MG63 (cell line): Measurements from ENCODE around the gene PKN1. TPM values are rescaled to one million over a fixed set of nuclear protein-coding genes. Genes with fewer than 3 reads are reported as not detected.
"Not testable (repeated sequence)": the region's sequence is repeated elsewhere in the genome, so short reads cannot be mapped to it uniquely, and the experiment has no call there.

Source experiments
- DNase-seq: peaks from one replicate; pipeline ENCODE4 v3.0.0-alpha.2; 2020
- H3K27me3 ChIP-seq: fragments of 250-450 bp; sonication (Bioruptor Pico); 2 replicates; pipeline ENCODE4 v1.5.1; 2020; ENCODE audit warnings: mild to moderate bottlenecking, moderate library complexity
- H3K36me3 ChIP-seq: fragments of 250-450 bp; sonication (Bioruptor Pico); 2 replicates; pipeline ENCODE4 v1.5.1; 2020; ENCODE audit warnings: mild to moderate bottlenecking, moderate library complexity
- H3K4me3 ChIP-seq: fragments of 250-450 bp; sonication (Bioruptor Pico); 2 replicates; pipeline ENCODE4 v1.5.1; 2020; ENCODE audit warnings: mild to moderate bottlenecking, moderate library complexity
- H3K9me3 ChIP-seq: fragments of 250-450 bp; sonication (Bioruptor Pico); 2 replicates; pipeline ENCODE4 v1.5.1; 2020; ENCODE audit warnings: mild to moderate bottlenecking, moderate library complexity
- total RNA-seq: library from RNA; depleted of rRNA; stranded (reverse); fragments of >200 nt; shearing (Covaris generic); gene quantifications from 2 replicates; pipeline ENCODE4 v1.2.3, GENCODE V29; 2014; ENCODE audit warnings: low replicate concordance

The PKN1 gene
- total RNA-seq, 1 experiment from 2014 or later: 128 TPM

GRCh38 chr19:14440049-14440448, 6.9 kb downstream of the PKN1 start:
- no peak for DNase-seq
- Histone ChIP-seq H3K27me3 (no peaks in the 10 kb centered on the region), H3K36me3 (peaks cover 49% of the 10 kb centered on the region), H3K9me3 (no peaks in the 10 kb centered on the region), H3K4me3 (no peak overlapping the region)

- no peak for DNase-seq
- Histone ChIP-seq H3K4me3 (no peak overlapping the region), H3K36me3 (peaks cover 51% of the 10 kb centered on the region), H3K27me3 (no peaks in the 10 kb centered on the region), H3K9me3 (no peaks in the 10 kb centered on the region)
Observed at GRCh38 chr19:14441041-14441938, 8.2 kb downstream of the PKN1 start.

- no peaks in the 10 kb centered on the region for H3K27me3 ChIP-seq
- no peaks in the 10 kb centered on the region for H3K9me3 ChIP-seq
- DNase-seq: no peak
- no peak overlapping the region for H3K4me3 ChIP-seq
- peaks cover 49% of the 10 kb centered on the region for H3K36me3 ChIP-seq
Observed at GRCh38 chr19:14442891-14443631, 10.0 kb downstream of the PKN1 start.

- Histone ChIP-seq H3K4me3 (no peak overlapping the region), H3K9me3 (no peaks in the 10 kb centered on the region), H3K36me3 (peaks cover 54% of the 10 kb centered on the region), H3K27me3 (no peaks in the 10 kb centered on the region)
- no peak for DNase-seq
Observed at GRCh38 chr19:14443632-14444216, 10.6 kb downstream of the PKN1 start.

- no peak for DNase-seq
- Histone ChIP-seq H3K4me3 (no peak overlapping the region), H3K9me3 (no peaks in the 10 kb centered on the region), H3K27me3 (no peaks in the 10 kb centered on the region), H3K36me3 (peaks cover 80% of the 10 kb centered on the region)
Observed at GRCh38 chr19:14446336-14447036, 13.4 kb downstream of the PKN1 start.

GRCh38 chr19:14449321-14449720, 16.2 kb downstream of the PKN1 start:
- H3K27me3 ChIP-seq: no peaks in the 10 kb centered on the region
- H3K36me3 ChIP-seq: peaks cover 74% of the 10 kb centered on the region
- H3K9me3 ChIP-seq: no peaks in the 10 kb centered on the region
- no peak overlapping the region for H3K4me3 ChIP-seq
- DNase-seq: no peak

GRCh38 chr19:14450168-14450874, 17.2 kb downstream of the PKN1 start:
- DNase-seq: peak; percentile 79
- Histone ChIP-seq H3K36me3 (peaks cover 68% of the 10 kb centered on the region), H3K27me3 (no peaks in the 10 kb centered on the region), H3K9me3 (no peaks in the 10 kb centered on the region), H3K4me3 (no peak overlapping the region)

GRCh38 chr19:14450876-14451275, 17.8 kb downstream of the PKN1 start:
- DNase-seq: no peak
- Histone ChIP-seq H3K27me3 (no peaks in the 10 kb centered on the region), H3K4me3 (no peak overlapping the region), H3K9me3 (no peaks in the 10 kb centered on the region), H3K36me3 (peaks cover 65% of the 10 kb centered on the region)

- not testable (repeated sequence) for H3K27me3 ChIP-seq, H3K9me3 ChIP-seq, DNase-seq, H3K4me3 ChIP-seq
- peaks cover 50% of the 10 kb centered on the region for H3K36me3 ChIP-seq
Observed at GRCh38 chr19:14452303-14452702, 19.2 kb downstream of the PKN1 start.

- Histone ChIP-seq H3K27me3 (no peaks in the 10 kb centered on the region), H3K36me3 (peaks cover 39% of the 10 kb centered on the region), H3K9me3 (no peaks in the 10 kb centered on the region), H3K4me3 (no peak overlapping the region)
- no peak for DNase-seq
Observed at GRCh38 chr19:14459703-14460102, 26.6 kb downstream of the PKN1 start.

- H3K9me3 ChIP-seq: no peaks in the 10 kb centered on the region
- H3K27me3 ChIP-seq: no peaks in the 10 kb centered on the region
- no peak for DNase-seq
- peaks cover 46% of the 10 kb centered on the region for H3K36me3 ChIP-seq
- H3K4me3 ChIP-seq: no peak overlapping the region
Observed at GRCh38 chr19:14460935-14461334, 27.8 kb downstream of the PKN1 start.

- peaks cover 56% of the 10 kb centered on the region for H3K36me3 ChIP-seq
- H3K27me3 ChIP-seq, H3K4me3 ChIP-seq, DNase-seq, H3K9me3 ChIP-seq: not testable (repeated sequence)
Observed at GRCh38 chr19:14462401-14462800, 29.3 kb downstream of the PKN1 start.

- no peaks in the 10 kb centered on the region for H3K9me3 ChIP-seq
- H3K4me3 ChIP-seq: no peak overlapping the region
- peaks cover 55% of the 10 kb centered on the region for H3K36me3 ChIP-seq
- no peaks in the 10 kb centered on the region for H3K27me3 ChIP-seq
- DNase-seq: no peak
Observed at GRCh38 chr19:14463747-14464146, 30.6 kb downstream of the PKN1 start.

- Histone ChIP-seq H3K36me3 (peaks cover 66% of the 10 kb centered on the region), H3K4me3 (no peak overlapping the region), H3K27me3 (no peaks in the 10 kb centered on the region), H3K9me3 (no peaks in the 10 kb centered on the region)
- DNase-seq: no peak
Observed at GRCh38 chr19:14467391-14467790, 34.3 kb downstream of the PKN1 start.

GRCh38 chr19:14467816-14468215, 34.7 kb downstream of the PKN1 start:
- Histone ChIP-seq H3K36me3 (peaks cover 62% of the 10 kb centered on the region), H3K4me3 (no peak overlapping the region), H3K27me3 (no peaks in the 10 kb centered on the region), H3K9me3 (no peaks in the 10 kb centered on the region)
- no peak for DNase-seq
